HG03565 (cell line): Measurements from ENCODE around the gene INSC.

Source experiments
- ATAC-seq: cut with Tn5 transposase; IDR thresholded peaks from one replicate; pipeline ENCODE4 v1.9.1; 2021; ENCODE audit warnings: mild to moderate bottlenecking, moderate library complexity; ENCODE audit not compliant: unreplicated experiment

The INSC gene

GRCh38 chr11:15107730-15108515, 6.8 kb upstream of the INSC start:
- peak; percentile 66 for ATAC-seq

- ATAC-seq, result no peak
These were observed 6.1 kb upstream of the INSC start for GRCh38 chr11:15108592-15109130.

DNA sequence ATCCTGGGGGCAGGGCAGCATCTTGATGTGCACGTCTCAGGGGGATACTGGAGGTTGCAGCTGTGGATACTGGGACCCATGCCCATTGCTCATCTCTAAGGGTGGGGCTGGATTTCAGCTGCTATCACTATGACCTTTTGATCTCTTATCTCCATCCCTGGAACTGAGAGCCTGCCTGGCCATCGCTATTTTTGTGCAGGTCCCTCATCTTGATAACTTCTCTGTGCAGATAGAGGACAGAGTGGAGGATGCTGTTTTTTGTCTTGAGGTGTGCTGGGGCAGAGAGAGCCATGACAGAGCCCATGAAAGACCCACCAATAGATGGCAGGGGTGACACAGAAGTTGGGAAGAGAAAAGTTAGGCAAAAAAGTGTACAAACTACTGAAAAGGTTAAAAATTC, 5.1 kb upstream of the INSC start:
- no peak for ATAC-seq

DNA sequence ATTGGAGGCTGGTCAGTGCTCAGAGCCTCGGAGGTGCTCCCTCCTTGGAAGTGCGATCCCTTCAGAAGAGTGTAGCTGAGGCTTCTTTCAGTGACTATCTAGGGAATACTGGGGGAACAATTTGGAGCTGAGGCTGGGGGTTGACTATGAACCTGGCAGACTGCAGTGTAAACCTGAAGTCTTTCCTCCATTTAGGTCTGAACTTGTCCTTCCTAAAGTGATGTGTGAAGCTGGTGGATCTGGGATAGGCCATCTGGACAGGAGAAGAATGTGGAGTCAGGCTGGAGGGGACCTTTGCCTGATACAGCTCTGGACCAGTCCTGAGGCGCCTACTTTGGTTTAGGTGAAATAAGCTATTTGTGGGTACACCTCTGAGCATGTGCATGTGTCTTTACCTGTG, 3.5 kb upstream of the INSC start:
- no peak for ATAC-seq

DNA sequence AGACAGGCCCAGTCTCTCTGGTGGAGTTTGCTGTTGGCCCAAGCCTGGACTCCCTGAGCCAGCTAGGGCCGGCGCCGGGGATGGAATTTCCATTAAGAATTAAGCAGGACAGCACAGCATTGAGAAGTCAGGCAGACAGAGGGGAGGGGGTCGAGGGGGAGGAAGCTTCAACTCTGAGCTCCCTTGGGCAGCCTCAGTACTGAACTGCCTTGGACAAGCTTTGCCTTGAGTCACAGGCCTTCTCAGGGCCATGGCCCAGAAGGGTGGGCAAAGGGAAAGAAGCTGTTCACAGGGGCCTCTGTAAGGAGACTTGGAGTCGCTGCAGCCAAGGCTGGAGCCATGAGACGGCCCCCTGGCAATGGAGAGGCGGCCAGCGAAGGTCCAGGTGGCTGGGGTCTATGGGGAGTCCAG, 2.6 kb upstream of the INSC start:
- no peak for ATAC-seq

DNA sequence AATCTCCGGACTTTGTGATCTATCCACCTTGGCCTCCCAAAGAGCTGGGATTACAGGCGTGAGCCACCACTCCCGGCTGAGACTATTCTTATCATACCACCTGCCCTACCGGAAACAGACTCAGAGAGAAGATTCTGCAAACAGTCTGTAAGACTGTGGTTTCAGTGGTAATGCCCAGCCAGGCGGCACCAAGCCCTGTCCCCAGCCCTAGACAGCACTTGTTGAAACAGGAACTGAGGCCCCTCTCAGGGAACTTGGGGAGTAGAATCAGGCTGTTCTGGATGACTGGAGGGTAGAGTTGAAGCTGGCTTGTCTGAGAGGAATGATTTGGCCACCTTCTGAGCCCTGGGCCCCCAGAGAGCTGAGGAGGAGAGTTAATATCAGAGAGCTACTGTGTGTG, 1.3 kb upstream of the INSC start:
- peak; percentile 93 for ATAC-seq

DNA sequence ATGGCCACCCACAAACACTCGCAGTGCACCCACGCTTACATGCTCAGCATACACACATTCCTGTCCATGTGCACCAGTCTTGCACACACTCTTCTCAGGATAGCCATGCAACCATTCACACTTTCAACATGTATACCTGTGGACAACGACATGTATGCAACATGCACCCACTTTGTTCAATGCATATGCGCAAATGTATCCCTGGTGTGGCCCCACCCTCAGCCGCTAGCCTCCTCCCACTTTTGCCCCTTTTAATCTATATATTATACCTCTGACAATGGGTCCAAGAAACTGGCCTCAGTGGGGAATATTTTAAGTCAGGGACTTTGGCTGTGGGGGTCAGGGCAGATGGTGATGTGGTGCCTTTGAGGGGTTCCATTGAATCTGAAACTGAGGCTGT, 963 bp downstream of the INSC start:
- no peak for ATAC-seq

- ATAC-seq, result no peak
These were observed 3.0 kb downstream of the INSC start for GRCh38 chr11:15117751-15118150.

GRCh38 chr11:15118431-15118830, 3.7 kb downstream of the INSC start:
- ATAC-seq, result peak; percentile 42

GRCh38 chr11:15119352-15119751, 4.6 kb downstream of the INSC start:
- no peak for ATAC-seq

GRCh38 chr11:15119826-15120225, 5.1 kb downstream of the INSC start:
- no peak for ATAC-seq

DNA sequence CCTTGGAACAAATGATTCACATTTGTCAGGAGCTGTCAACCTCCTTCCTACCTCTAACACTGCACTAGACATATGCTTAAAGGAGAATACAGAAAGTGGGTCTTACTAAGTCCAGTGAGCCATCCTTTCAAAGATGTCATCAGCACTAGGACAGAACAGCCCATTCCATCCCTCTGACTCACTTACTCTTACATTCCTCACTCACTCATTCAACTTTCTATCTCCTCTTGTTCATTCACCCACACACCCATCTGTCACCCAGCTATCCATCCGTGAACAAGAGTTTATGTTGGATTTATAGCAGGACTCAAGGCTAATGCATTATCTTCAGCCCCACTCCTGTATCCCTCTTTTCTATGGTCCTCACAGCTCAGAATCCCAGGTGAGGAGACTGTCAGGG, 9.1 kb downstream of the INSC start:
- no peak for ATAC-seq

DNA sequence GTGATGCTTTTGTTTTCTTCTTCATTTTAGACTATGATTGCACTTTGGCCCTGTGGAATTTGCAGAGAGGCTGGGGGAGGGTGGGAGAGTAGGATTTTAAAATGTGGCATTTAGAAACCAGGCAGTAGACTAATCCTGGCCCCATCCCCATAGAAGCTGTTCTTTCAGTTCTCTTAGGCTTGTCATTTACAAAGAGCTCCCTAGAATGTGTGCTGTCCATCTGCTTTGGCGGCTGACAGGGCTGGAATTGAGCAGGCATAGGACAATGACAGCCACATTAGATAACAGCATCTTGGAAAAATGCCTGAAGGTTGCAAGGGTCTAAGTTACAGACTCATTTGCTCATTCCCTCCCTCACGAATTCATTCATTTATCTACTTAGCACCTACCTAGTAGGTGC, 9.8 kb downstream of the INSC start:
- no peak for ATAC-seq

GRCh38 chr11:15127341-15127740, 12.6 kb downstream of the INSC start:
- ATAC-seq, result no peak

DNA sequence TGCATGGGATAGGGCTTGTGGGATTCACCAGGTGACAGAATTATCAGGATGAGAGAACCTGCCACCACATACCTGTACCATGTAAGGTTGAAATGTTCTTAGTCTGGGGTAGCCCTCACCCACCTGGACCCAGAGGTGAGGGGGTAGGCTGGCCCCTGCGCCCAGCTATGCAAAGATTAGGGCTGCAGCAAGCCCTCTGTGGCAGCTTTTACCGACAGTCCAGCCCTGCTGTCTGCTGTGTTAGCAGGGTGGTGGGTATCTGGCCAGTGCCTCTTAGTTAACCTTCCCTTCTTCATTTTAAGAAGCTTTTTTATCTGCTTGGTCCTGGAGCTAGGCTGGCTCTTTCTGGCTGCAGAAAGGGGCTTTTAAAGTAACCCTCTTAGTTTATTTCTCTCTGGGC, 13.9 kb downstream of the INSC start:
- ATAC-seq, result no peak

GRCh38 chr11:15136166-15136565, 21.4 kb downstream of the INSC start:
- ATAC-seq, result no peak

GRCh38 chr11:15139096-15139770, 24.5 kb downstream of the INSC start:
- ATAC-seq, result no peak

- no peak for ATAC-seq
These were observed 25.4 kb downstream of the INSC start for GRCh38 chr11:15139958-15140659.

DNA sequence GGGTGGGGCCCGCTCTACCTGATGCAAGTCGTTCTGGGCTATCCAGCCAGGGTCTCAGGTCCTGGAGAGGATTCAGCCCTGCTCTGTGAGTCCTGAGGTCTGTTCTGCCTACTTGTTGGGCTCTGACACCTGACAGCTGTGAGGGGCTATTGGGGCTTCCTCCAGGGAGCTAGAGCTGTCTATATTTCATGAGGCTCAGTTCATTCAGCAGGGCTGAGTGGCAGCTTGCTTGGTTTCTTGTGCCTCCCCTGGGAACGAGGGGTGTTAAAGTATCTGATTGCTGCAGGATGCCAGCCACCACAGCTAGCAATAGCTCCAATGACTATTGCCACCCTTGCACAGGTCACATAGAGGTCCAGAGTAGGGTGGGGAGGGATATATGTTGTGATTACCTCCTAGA, 26.7 kb downstream of the INSC start:
- no peak for ATAC-seq

GRCh38 chr11:15142838-15143237, 28.1 kb downstream of the INSC start:
- ATAC-seq, result no peak

DNA sequence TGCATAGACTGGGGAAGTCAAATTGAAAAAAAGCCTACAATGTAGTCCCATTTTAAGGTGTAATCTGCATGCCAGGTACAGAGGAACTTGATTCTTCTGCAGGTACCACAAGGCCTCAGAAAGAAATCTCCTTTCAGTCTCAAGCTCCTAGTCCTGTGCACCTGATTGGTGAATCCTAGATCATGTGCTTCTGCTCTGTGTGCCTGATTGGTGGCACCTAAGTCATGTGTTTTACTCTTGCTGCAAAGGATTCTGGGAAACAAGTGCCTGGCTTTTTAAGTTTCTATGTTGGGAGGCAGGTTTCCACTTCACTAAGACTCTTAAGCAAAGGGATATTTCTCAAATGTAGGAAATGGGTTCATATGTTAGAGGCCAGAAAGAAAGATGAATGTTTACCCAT, 29.1 kb downstream of the INSC start:
- ATAC-seq, result no peak

- no peak for ATAC-seq
These were observed 29.6 kb downstream of the INSC start for GRCh38 chr11:15144347-15144746.
